T47D (cell line): ENCODE measurements around the gene KRTAP5-8.
"Not testable (repeated sequence)": the region's sequence is repeated elsewhere in the genome, so short reads cannot be mapped to it uniquely, and the experiment has no call there.

Source experiments
- DNase-seq, 2 experiments: peaks; one replicate each; pipeline versions ENCODE4 v3.0.0 to v3.0.0-alpha.2; 2011 to 2012; ENCODE audit warnings: low read depth in 1 of 2, low spot score in 1 of 2
- JUND ChIP-seq: IDR thresholded peaks from 2 replicates; pipeline ENCODE4 v1.6.1; 2012; ENCODE audit warnings: low read depth
- in situ Hi-C: cut with HindIII; loops from 2 replicates; pipeline ENCODE4 v1.10.0; 2016; ENCODE audit warnings: low sequenced_read_pairs, low pct_unique_long_range_greater_than_20kb

KRTAP5-8 gene

DNA sequence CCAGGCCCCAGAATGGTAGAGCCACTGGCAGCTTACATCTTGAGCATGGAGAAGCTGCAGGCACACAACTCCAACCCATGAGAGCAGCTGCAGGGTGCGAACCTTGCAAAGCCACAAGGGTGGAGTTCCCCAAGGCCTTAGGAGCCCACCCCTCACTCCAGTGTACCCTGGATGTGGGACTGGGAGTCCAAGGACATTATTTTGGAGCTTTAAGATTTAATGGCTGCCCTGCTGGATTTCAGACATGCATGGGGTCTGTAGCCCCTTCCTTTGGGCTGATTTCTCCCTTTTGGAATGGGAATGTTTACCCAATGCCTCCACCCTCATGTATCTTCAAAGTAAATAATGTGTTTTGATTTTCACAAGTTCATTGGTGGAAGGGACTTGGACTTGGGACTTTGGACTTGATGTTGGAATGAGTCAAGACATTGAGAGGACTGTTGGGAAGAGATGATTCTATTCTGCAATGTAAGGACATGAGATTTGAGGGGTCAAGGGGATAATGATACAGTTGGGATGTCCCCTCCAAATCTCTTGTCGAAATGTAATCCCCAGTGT is 11.8 kb upstream of the KRTAP5-8 start:
- in situ Hi-C loops: no loop called here
- TF ChIP-seq JUND: no peak
- no peak for DNase-seq

DNA sequence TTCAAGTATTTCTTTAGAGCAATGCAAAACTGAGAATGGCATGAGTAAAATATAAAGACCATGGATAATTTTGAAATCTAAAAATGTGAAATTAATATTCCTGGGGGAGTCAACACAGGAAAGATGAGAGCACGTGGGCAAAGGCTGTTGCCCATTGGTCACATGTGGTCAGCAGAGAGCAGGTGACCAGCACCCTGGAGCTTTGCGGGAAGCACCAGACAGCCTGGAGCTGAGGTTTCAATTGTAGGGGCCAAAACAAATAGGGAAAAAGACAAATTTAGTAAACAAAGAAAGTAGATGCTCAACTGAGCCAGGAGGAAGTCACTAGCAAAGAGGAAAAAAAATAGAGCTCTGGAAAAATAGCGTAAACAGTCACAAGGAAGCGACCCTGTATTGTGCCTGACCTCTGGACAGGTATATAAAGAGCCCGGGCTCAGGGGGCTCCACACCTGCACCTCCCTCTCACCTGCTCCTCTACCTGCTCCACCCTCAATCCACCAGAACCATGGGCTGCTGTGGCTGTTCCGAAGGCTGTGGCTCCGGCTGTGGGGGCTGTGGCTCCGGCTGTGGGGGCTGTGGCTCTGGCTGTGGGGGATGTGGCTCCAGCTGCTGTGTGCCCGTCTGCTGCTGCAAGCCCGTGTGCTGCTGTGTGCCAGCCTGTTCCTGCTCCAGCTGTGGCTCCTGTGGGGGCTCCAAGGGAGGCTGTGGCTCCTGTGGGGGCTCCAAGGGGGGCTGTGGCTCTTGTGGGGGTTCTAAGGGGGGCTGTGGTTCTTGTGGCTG is 10.8 kb upstream of the KRTAP5-8 start, which contains the start of gene KRTAP5-7:
Gene KRTAP5-7, plus strand, starts transcription at position 472 of the 780 bp plus-strand sequence. Its CDS starts 34 bp downstream, at position 506.
- DNase-seq: peak in 1 of 2 experiments; percentile 39
- in situ Hi-C loops: not testable (repeated sequence)

GRCh38 chr11:71527576-71528210 is 10.1 kb upstream of the KRTAP5-8 start:
- no peak for DNase-seq
- no peak for TF ChIP-seq JUND
- in situ Hi-C loops: no loop called here

- in situ Hi-C loops: no loop called here
These were observed 7.2 kb upstream of the KRTAP5-8 start for GRCh38 chr11:71530602-71531001.

GRCh38 chr11:71532036-71532610 is 5.7 kb upstream of the KRTAP5-8 start:
- no peak for DNase-seq
- in situ Hi-C loops: no loop called here
- TF ChIP-seq JUND: no peak

More at GRCh38 chr11:71530602-71531001, 7.2 kb upstream of the KRTAP5-8 start:
- no peak for TF ChIP-seq JUND
- DNase-seq: no peak

- DNase-seq, in situ Hi-C loops: not testable (repeated sequence)
These were observed 2.9 kb upstream of the KRTAP5-8 start for GRCh38 chr11:71534711-71535608.

GRCh38 chr11:71535825-71536224 is 2.0 kb upstream of the KRTAP5-8 start:
- in situ Hi-C loops: no loop called here
- no peak for TF ChIP-seq JUND
- no peak for DNase-seq

GRCh38 chr11:71537537-71537936 is 288 bp upstream of the KRTAP5-8 start:
- no peak for TF ChIP-seq JUND
- DNase-seq: no peak
- in situ Hi-C loops: no loop called here

DNA sequence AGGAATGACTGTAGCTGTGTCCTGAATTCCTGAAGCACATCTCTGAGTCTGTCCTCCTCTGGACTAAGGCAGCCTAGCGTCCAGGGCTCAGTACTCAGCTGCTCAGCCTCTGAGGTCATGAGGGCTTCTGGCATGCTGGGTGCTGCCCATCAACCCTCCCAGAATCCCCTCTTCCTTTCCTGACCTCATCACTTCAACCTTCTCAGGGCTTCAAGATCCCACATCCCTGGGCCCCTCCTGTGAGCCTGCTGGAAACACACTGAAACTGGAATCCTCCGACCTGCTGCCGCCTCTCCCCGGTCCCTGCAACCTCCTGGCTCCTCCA is 803 bp downstream of the KRTAP5-8 start:
- no peak for TF ChIP-seq JUND
- in situ Hi-C loops: no loop called here
- DNase-seq: no peak

DNA sequence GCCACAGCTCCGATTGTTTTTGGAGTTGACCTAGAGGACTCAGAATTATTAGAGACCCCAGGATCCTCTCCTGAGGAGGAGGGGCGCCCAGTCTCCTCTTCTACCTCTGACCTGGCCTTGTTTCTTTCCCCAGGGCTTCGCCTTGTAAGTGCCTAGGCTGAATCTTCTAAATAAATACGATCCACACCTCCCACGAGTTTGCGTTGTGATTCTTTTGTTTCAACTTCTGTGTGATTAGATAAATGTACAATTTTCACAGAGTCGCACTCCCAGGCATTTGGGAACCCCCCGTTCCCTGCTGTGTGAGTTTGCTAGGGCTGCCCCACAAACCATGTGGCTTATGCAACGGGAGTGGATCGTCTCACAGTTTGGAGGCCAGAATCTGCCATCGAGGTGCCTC is 1.2 kb downstream of the KRTAP5-8 start:
- in situ Hi-C loops: no loop called here

GRCh38 chr11:71539971-71540370 is 2.1 kb downstream of the KRTAP5-8 start:
- in situ Hi-C loops, DNase-seq: not testable (repeated sequence)

More for the DNA sequence above, 1.2 kb downstream of the KRTAP5-8 start:
- DNase-seq: no peak
- no peak for TF ChIP-seq JUND

DNA sequence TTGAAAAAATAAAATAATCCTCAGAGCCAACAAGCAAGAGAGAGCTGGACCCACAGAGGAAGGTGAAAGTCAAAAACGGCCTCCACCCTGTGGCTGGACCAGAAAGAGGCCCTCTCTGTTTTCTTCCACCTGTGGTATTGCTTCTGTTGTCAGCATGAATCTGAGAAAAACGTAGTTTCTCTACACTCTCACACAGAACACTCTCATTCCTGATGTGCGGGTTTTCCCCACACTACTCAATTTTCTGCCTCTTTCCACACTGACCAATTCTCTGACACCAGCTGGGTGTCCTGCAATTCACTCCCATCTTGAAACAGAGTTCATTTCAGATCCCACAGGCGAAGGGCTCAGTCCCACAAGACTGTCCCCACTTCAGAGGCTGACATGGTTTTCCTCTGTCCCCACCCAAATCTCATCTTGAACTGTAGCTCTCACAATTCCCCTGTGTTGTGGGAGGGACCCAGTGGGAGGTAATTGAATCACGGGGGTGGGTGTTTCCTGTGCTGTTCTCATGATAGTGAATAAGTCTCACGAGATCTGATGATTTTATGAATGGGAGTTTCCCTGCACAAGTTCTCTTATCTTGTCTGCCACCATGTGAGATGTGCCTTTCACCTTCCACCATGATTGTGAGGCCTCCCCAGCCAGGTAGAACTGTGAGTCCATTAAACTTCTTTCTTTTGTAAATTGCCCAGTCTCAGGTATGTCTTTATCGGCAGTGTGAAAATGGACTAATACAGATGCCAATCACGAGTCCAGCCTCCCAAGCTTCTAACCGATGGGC is 2.9 kb downstream of the KRTAP5-8 start:
- DNase-seq, in situ Hi-C loops: not testable (repeated sequence)
